Loucy (cell line): Measurements from ENCODE around the gene NEK6.

Experiments used
- H2AFZ ChIP-seq: fragments of 200-600 bp; sonication (generic); 2 replicates; pipeline ENCODE4 v1.6.0; 2016; ENCODE audit warnings: antibody characterized with exemption, mild to moderate bottlenecking, low read length, moderate library complexity
- H3F3A ChIP-seq: fragments of 200-600 bp; 2 replicates; pipeline ENCODE4 v1.6.0; 2016; ENCODE audit warnings: antibody characterized with exemption, low read depth, mild to moderate bottlenecking
- H3K27me3 ChIP-seq: fragments of 200-600 bp; sonication (generic); 2 replicates; pipeline ENCODE4 v1.6.1; 2014; ENCODE audit warnings: low read length, mild to moderate bottlenecking; ENCODE audit not compliant: insufficient read depth, poor library complexity, severe bottlenecking
- H3K36me3 ChIP-seq: fragments of 200-600 bp; sonication (generic); 2 replicates; pipeline ENCODE4 v1.6.1; 2016; ENCODE audit warnings: low read length; ENCODE audit not compliant: insufficient read depth
- H3K4me1 ChIP-seq: fragments of 200-600 bp; sonication (generic); 2 replicates; pipeline ENCODE4 v1.5.1; 2014; ENCODE audit warnings: low read length, mild to moderate bottlenecking; ENCODE audit not compliant: insufficient read depth, poor library complexity, severe bottlenecking
- H3K4me2 ChIP-seq: fragments of 200-600 bp; sonication (generic); 2 replicates; pipeline ENCODE4 v1.6.0; 2014; ENCODE audit warnings: antibody characterized with exemption, low read length, low read depth, mild to moderate bottlenecking; ENCODE audit not compliant: poor library complexity, severe bottlenecking
- H3K4me3 ChIP-seq: fragments of 200-600 bp; sonication (generic); 2 replicates; pipeline ENCODE4 v1.5.1; 2014; ENCODE audit warnings: low read length, mild to moderate bottlenecking, mixed read lengths; ENCODE audit not compliant: poor library complexity, severe bottlenecking
- H3K79me2 ChIP-seq: fragments of 200-600 bp; sonication (generic); 2 replicates; pipeline ENCODE4 v1.6.1; 2014; ENCODE audit warnings: low read length; ENCODE audit not compliant: insufficient read depth
- H3K9ac ChIP-seq: fragments of 200-600 bp; sonication (generic); 2 replicates; pipeline ENCODE4 v1.6.0; 2014; ENCODE audit warnings: mild to moderate bottlenecking, low read depth, low read length, moderate library complexity; ENCODE audit not compliant: poor library complexity, severe bottlenecking
- H3K9me2 ChIP-seq: fragments of 200-600 bp; sonication (generic); replicated peaks from 2 replicates; pipeline ENCODE4 v1.6.1; 2016; ENCODE audit warnings: low read depth, low read length, mixed read lengths
- H3K9me3 ChIP-seq: fragments of 200-600 bp; sonication (generic); 2 replicates; pipeline ENCODE4 v1.6.1; 2014; ENCODE audit warnings: mild to moderate bottlenecking, antibody characterized with exemption, low read length, low read depth; ENCODE audit not compliant: insufficient read depth
- H4K20me1 ChIP-seq: fragments of 200-600 bp; sonication (generic); 2 replicates; pipeline ENCODE4 v1.6.0; 2014; ENCODE audit warnings: antibody characterized with exemption, low read length, mild to moderate bottlenecking; ENCODE audit not compliant: insufficient read depth, poor library complexity, severe bottlenecking
- EZH2phosphoT487 ChIP-seq: fragments of 200-600 bp; IDR thresholded peaks from 2 replicates; pipeline ENCODE4 v1.6.1; 2018; ENCODE audit warnings: antibody characterized with exemption, mild to moderate bottlenecking, moderate library complexity, borderline replicate concordance
- TF ChIP-seq, protein P1 (sequence below): fragments of 200-600 bp; sonication (generic); conservative IDR thresholded peaks from 2 replicates; pipeline ENCODE4 v1.5.1; 2014; ENCODE audit warnings: mild to moderate bottlenecking, antibody characterized with exemption, low read length

Gene NEK6

DNA sequence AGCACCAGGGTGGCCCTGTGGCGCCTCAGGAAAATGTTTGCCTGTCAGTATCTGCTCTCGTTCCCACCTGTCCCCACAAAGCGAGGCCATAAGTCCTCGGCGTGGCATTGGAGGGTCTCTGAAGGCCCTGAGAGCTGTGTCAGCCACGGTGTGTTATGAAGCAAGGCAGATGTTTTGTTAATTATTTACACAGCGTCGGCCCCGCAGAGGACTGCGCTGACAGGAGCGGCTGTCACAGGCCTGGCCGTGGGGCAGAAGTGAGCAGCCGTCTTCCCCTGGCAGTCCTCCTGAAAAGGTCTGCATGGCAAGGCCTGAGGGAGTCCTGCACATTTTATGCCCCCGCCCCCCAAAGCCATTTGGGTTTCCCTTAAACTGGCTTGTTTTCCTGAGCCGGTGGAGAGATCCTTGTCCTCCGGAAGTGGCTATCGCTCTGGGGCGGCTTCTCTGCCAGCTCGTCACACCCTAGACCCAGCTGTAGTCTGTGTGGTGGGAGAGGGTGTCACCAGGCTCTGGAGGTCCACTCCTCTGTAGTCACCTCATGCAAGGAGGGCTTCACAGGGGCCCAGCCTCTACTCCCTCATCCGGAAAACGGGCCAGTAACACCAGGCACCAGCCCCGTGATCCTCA, 6.2 kb downstream of the NEK6 start:
- no peak for TF ChIP-seq EZH2phosphoT487

DNA sequence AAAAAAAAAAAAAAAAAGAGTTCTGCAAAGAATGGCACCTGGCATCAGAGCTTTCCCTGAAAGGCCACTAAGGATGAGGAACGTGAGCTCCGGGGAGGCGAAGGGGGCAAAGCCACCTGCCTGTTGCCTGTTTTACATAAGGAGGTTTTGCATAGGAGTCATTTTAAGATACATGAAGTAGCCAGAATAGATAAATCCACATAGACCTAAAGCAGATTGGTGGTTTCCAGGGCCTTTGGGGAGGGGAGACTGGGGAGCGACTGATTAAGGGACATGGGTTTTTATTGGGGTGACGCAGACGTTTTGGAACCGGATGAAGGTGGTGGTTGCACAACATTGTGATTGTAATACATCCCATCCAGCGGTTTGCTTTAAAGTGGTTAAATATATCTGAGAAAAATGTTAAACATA, 7.1 kb downstream of the NEK6 start:
- no peak overlapping the region for H3K4me3 ChIP-seq
- no peak overlapping the region for H3K9ac ChIP-seq
- no peaks in the 10 kb centered on the region for H3K36me3 ChIP-seq
- no peaks in the 10 kb centered on the region for H3K9me2 ChIP-seq
- H3F3A ChIP-seq = no peaks in the 10 kb centered on the region
- H3K27me3 ChIP-seq = no peaks in the 10 kb centered on the region
- peaks cover 10% of the 10 kb centered on the region for H3K4me1 ChIP-seq
- H4K20me1 ChIP-seq = no peaks in the 10 kb centered on the region
- TF ChIP-seq EZH2phosphoT487 = no peak
- TF ChIP-seq, protein P1, sequence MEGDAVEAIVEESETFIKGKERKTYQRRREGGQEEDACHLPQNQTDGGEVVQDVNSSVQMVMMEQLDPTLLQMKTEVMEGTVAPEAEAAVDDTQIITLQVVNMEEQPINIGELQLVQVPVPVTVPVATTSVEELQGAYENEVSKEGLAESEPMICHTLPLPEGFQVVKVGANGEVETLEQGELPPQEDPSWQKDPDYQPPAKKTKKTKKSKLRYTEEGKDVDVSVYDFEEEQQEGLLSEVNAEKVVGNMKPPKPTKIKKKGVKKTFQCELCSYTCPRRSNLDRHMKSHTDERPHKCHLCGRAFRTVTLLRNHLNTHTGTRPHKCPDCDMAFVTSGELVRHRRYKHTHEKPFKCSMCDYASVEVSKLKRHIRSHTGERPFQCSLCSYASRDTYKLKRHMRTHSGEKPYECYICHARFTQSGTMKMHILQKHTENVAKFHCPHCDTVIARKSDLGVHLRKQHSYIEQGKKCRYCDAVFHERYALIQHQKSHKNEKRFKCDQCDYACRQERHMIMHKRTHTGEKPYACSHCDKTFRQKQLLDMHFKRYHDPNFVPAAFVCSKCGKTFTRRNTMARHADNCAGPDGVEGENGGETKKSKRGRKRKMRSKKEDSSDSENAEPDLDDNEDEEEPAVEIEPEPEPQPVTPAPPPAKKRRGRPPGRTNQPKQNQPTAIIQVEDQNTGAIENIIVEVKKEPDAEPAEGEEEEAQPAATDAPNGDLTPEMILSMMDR = no peak
- H3K4me2 ChIP-seq = no peak overlapping the region
- no peaks in the 10 kb centered on the region for H3K79me2 ChIP-seq
- H3K9me3 ChIP-seq = no peaks in the 10 kb centered on the region
- no peak overlapping the region for H2AFZ ChIP-seq

More for the DNA sequence above, 6.2 kb downstream of the NEK6 start:
- Histone ChIP-seq H3K4me1 (peaks cover 10% of the 10 kb centered on the region), H3K79me2 (no peaks in the 10 kb centered on the region), H3K9ac (no peak overlapping the region), H3K36me3 (no peaks in the 10 kb centered on the region), H3K27me3 (no peaks in the 10 kb centered on the region), H3K4me2 (no peak overlapping the region), H2AFZ (no peak overlapping the region), H3K4me3 (no peak overlapping the region), H3K9me2 (no peaks in the 10 kb centered on the region), H4K20me1 (no peaks in the 10 kb centered on the region), H3K9me3 (no peaks in the 10 kb centered on the region), H3F3A (no peaks in the 10 kb centered on the region)

DNA sequence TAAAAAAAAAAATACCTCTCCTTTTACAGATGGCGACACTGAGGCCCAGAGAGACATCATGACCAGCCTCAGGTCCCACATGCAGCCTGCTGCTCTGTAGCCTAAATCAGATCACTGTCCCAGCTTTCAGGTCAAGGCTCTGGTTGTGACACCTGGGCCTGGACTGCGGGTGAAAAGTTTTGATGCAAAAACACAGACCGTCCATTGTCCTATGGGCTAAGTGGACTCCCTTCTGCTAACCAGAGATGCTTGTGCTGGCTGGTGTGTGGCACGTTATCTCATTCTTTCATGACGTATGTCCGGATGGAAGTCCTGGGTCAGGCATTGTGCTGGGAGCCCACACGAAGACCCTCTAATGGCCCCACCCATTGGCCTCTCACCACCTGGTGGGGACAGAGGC, 7.8 kb downstream of the NEK6 start:
- Histone ChIP-seq H4K20me1 (no peaks in the 10 kb centered on the region), H3K9me3 (no peaks in the 10 kb centered on the region), H3K9me2 (no peaks in the 10 kb centered on the region), H3K9ac (no peak overlapping the region), H3K79me2 (no peaks in the 10 kb centered on the region), H3K4me2 (no peak overlapping the region), H3K36me3 (no peaks in the 10 kb centered on the region), H3K4me3 (no peak overlapping the region), H2AFZ (no peak overlapping the region), H3K27me3 (no peaks in the 10 kb centered on the region), H3F3A (no peaks in the 10 kb centered on the region), H3K4me1 (peaks cover 10% of the 10 kb centered on the region)
- no peak for TF ChIP-seq EZH2phosphoT487

DNA sequence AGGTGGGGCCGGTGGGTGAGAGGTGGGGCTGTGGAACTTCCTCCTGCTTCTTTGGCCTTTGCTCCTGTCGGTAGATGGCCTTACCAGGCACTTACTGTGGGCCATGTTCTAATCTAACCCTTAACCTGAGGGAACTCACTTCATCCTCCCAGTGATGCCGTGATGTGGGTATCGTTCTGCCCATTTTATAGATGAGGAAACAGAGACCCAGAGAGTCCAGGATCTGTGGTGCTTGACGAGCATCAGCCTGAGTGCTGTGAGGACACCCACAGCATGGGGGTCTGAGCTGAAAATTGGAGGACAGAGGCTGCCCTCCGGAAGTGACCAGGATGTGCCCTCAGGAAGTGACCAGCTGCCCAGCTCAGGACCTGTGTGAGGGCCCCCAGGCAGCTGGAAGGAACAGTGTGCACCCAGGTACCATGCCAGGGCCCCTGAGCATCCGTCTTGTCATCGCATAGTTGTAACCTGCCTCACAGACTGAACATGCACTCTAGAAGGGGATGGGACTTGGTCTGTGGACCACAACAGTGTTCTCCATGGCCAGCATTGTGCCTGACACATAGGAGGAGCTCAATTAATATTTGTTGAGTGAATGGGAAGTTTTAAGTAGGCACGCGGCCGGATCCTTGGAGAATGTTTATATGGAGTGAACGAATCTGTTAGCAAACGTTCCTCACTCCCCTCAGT, 8.5 kb downstream of the NEK6 start:
- no peak overlapping the region for H3K9ac ChIP-seq
- no peak overlapping the region for H3K4me2 ChIP-seq
- TF ChIP-seq EZH2phosphoT487 = no peak
- TF ChIP-seq, protein P1 = no peak
- H3F3A ChIP-seq = no peaks in the 10 kb centered on the region
- no peak overlapping the region for H3K4me3 ChIP-seq
- H3K79me2 ChIP-seq = no peaks in the 10 kb centered on the region
- H4K20me1 ChIP-seq = no peaks in the 10 kb centered on the region
- no peaks in the 10 kb centered on the region for H3K9me3 ChIP-seq
- no peak overlapping the region for H2AFZ ChIP-seq
- no peaks in the 10 kb centered on the region for H3K9me2 ChIP-seq
- H3K4me1 ChIP-seq = peaks cover 10% of the 10 kb centered on the region
- no peaks in the 10 kb centered on the region for H3K27me3 ChIP-seq
- H3K36me3 ChIP-seq = no peaks in the 10 kb centered on the region
